H1 (cell line): ENCODE results near the gene IARS2. TPM values are rescaled to one million over a fixed set of nuclear protein-coding genes. Genes with fewer than 3 reads are reported as not detected.

Source experiments
- CEBPB ChIP-seq: IDR thresholded peaks from 2 replicates; pipeline ENCODE4 v1.6.1; 2012; ENCODE audit warnings: low read depth, low read length
- EGR1 ChIP-seq: IDR thresholded peaks from 2 replicates; pipeline ENCODE4 v1.6.1; 2011; ENCODE audit warnings: low read depth, low read length, borderline replicate concordance
- EP300 ChIP-seq, 2 experiments: IDR thresholded peaks; 1 replicate in 1 of 2; 2 replicates in 1 of 2; pipeline ENCODE4 v1.6.1; 2011 to 2012; ENCODE audit warnings: low read depth in 2 of 2, low read length in 2 of 2, mild to moderate bottlenecking in 2 of 2, borderline replicate concordance in 1 of 2, inconsistent platforms in 1 of 2, moderate library complexity in 1 of 2
- EZH2 ChIP-seq: fragments of 200-600 bp; sonication (generic); IDR thresholded peaks from 2 replicates; pipeline ENCODE4 v1.7.1; 2012; ENCODE audit warnings: low read depth, mild to moderate bottlenecking, moderate library complexity, low read length, inconsistent platforms; ENCODE audit not compliant: severe bottlenecking
- MAX ChIP-seq: IDR thresholded peaks from 2 replicates; pipeline ENCODE4 v1.6.1; 2012; ENCODE audit warnings: inconsistent platforms
- RFX5 ChIP-seq: IDR thresholded peaks from 2 replicates; pipeline ENCODE4 v1.6.1; 2011; ENCODE audit warnings: low read depth, low read length, improper control_type of control experiment, borderline replicate concordance
- RNF2 ChIP-seq: fragments of 200-900, 300-1000 bp; sonication (generic); IDR thresholded peaks from 2 replicates; pipeline ENCODE4 v1.7.1; 2016; ENCODE audit warnings: borderline replicate concordance, low read depth, mild to moderate bottlenecking, antibody characterized with exemption, low read length; ENCODE audit not compliant: poor library complexity, severe bottlenecking; ENCODE audit errors: missing control alignments
- TEAD4 ChIP-seq: IDR thresholded peaks from 2 replicates; pipeline ENCODE4 v1.6.1; 2012; ENCODE audit warnings: low read depth, low read length, inconsistent platforms, mixed read lengths
- polyA plus RNA-seq, 7 experiments: library from polyadenylated mRNA; depleted of rRNA in 3 of 7; stranded (reverse) in 5 of 7; unstranded in 2 of 7; fragments of >200 nt in 5 of 7; fragments of 200-250 nt in 2 of 7; gene quantifications; 1 replicate in 5 of 7; 2 replicates in 1 of 7; 4 replicates in 1 of 7; pipeline versions ENCODE4 v1.2.1 to v1.2.3, GENCODE V29; 2011 to 2013; ENCODE audit warnings: missing spikeins in 2 of 7, mixed read lengths in 2 of 7
- total RNA-seq: library from RNA; stranded (reverse); fragmentation: NEBNext Ultra II Directional; extraction: Animal tissue kit (Norgen Biotek cat#: 25700); gene quantifications from 2 replicates; pipeline ENCODE4 v1.2.1, GENCODE V29; 2021

Gene IARS2
- total and polyA plus RNA-seq, 2 of the 8 experiments (the other 6 are each of a cell fraction or from before 2014, with no cell fraction given) = 15.0 to 69.8 TPM

GRCh38 chr1:220184506-220184905 is 90.6 kb downstream of the IARS2 start (continued):
- TF ChIP-seq MAX (no peak), RNF2 (no peak), EZH2 (no peak), CEBPB (no peak), RFX5 (no peak), TEAD4 (no peak), EGR1 (no peak), EP300 (IDR thresholded peaks at IDR 0.05; ENCODE audit: borderline replicate concordance in 1 of 2, low read depth in 2 of 2, low read length in 2 of 2) (no peak)
